Esophagus muscularis mucosa (tissue), 4 donors: ENCODE results near the gene AZGP1.

Experiments used
- CTCF ChIP-seq, 3 experiments: fragments of 200-600 bp in 2 of 3; fragments of 450-650 bp in 1 of 3; sonication (generic) in 2 of 3; IDR thresholded peaks; one replicate each; pipeline ENCODE4 v1.5.1; 2017 to 2019; ENCODE audit warnings: antibody characterized with exemption in 3 of 3, mild to moderate bottlenecking in 2 of 3, moderate library complexity in 1 of 3
- EP300 ChIP-seq: sonication (generic); formaldehyde crosslinking; IDR thresholded peaks from one replicate; pipeline ENCODE4 v1.6.1; 2017; ENCODE audit warnings: antibody characterized with exemption
- POLR2AphosphoS5 ChIP-seq, 2 donors: sonication (generic); formaldehyde crosslinking; IDR thresholded peaks; one replicate each; pipeline ENCODE4 v1.6.1; 2017; ENCODE audit warnings: antibody characterized with exemption in 2 of 2

GRCh38 chr7:99943641-99944496, 32.0 kb downstream of the AZGP1 start:
- TF ChIP-seq CTCF (IDR thresholded peaks at IDR 0.05) (no peak), POLR2AphosphoS5 (IDR thresholded peaks at IDR 0.05) (no peak), EP300 (no peak)
